Endodermal cell (in vitro differentiated cells): ENCODE results near the gene RILPL1. TPM values are rescaled to one million over a fixed set of nuclear protein-coding genes. Genes with fewer than 3 reads are reported as not detected.
"Not testable (repeated sequence)": the region's sequence is repeated elsewhere in the genome, so short reads cannot be mapped to it uniquely, and the experiment has no call there.

Experiments used
- DNase-seq: peaks from one replicate; pipeline ENCODE4 v3.0.0-alpha.2; 2017
- H3K27ac ChIP-seq: 2 replicates; pipeline ENCODE4 v1.5.1; 2013; ENCODE audit warnings: mild to moderate bottlenecking, low read depth, low read length, moderate library complexity
- H3K27me3 ChIP-seq: 2 replicates; pipeline ENCODE4 v1.6.1; 2013; ENCODE audit warnings: mild to moderate bottlenecking, low read length, moderate library complexity; ENCODE audit not compliant: insufficient read depth, control insufficient read depth, poor library complexity, severe bottlenecking
- H3K36me3 ChIP-seq: 2 replicates; pipeline ENCODE4 v1.7.0; 2013; ENCODE audit warnings: mild to moderate bottlenecking, low read length, moderate library complexity; ENCODE audit not compliant: control insufficient read depth, insufficient read depth
- H3K4me1 ChIP-seq: one replicate; pipeline ENCODE4 v1.7.0; 2013; ENCODE audit warnings: low read length; ENCODE audit not compliant: control insufficient read depth, insufficient read depth
- H3K4me3 ChIP-seq: 2 replicates; pipeline ENCODE4 v1.5.1; 2013; ENCODE audit warnings: mild to moderate bottlenecking, low read length, moderate library complexity
- H3K9ac ChIP-seq: 2 replicates; pipeline ENCODE4 v1.6.1; 2013; ENCODE audit warnings: mild to moderate bottlenecking, low read length, moderate library complexity; ENCODE audit not compliant: poor library complexity, severe bottlenecking; ENCODE audit errors: extremely low read depth
- H3K9me3 ChIP-seq: 2 replicates; pipeline ENCODE4 v1.6.1; 2013; ENCODE audit warnings: mild to moderate bottlenecking, low read length, moderate library complexity; ENCODE audit not compliant: control insufficient read depth
- H3K27ac Mint-ChIP-seq: 2 replicates; pipeline ENCODE4 v1.8.0; 2020; ENCODE audit warnings: mixed read lengths
- H3K27me3 Mint-ChIP-seq: 2 replicates; pipeline ENCODE4 v1.8.0; 2021; ENCODE audit warnings: mild to moderate bottlenecking, mixed read lengths; ENCODE audit not compliant: insufficient read depth
- H3K36me3 Mint-ChIP-seq: 2 replicates; pipeline ENCODE4 v1.8.0; 2020; ENCODE audit warnings: low read depth, mixed read lengths
- H3K4me1 Mint-ChIP-seq: 2 replicates; pipeline ENCODE4 v1.8.0; 2020; ENCODE audit warnings: mixed read lengths
- H3K4me3 Mint-ChIP-seq: 2 replicates; pipeline ENCODE4 v1.8.0; 2020; ENCODE audit warnings: mild to moderate bottlenecking, moderate library complexity, mixed read lengths
- H3K9me3 Mint-ChIP-seq: 2 replicates; pipeline ENCODE4 v1.8.0; 2020; ENCODE audit warnings: mild to moderate bottlenecking, mixed read lengths
- CTCF ChIP-seq: fragments of 200-600 bp; sonication (generic); conservative IDR thresholded peaks from 2 replicates; pipeline ENCODE4 v1.5.0; 2021; ENCODE audit warnings: antibody characterized with exemption, mild to moderate bottlenecking
- WGBS, 2 experiments: methylation state at CpG; one replicate each; pipeline versions ENCODE4 v1.1.5 to v1.1.7; 2013; ENCODE audit warnings: missing lambda C conversion rate in 2 of 2, mixed read lengths in 1 of 2; ENCODE audit not compliant: insufficient coverage in 1 of 2, insufficient read length in 1 of 2; 5-methylcytosine and 5-hydroxymethylcytosine counted together
- total RNA-seq, 2 donors: library from RNA; stranded (reverse); fragmentation: NEBNext Ultra II Directional in 1 of 2; extraction: Animal tissue kit (Norgen Biotek cat#: 25700) in 1 of 2; gene quantifications; 2 replicates in 1 of 2; 3 replicates in 1 of 2; pipeline ENCODE4 v1.2.1, GENCODE V29; 2021

RILPL1 gene
- total RNA-seq, 2 donors from 2014 or later: 19.0 to 25.2 TPM

- H3K9me3 ChIP-seq, H3K4me1 Mint-ChIP-seq, H3K4me1 ChIP-seq, H3K36me3 ChIP-seq, H3K27me3 ChIP-seq, H3K27me3 Mint-ChIP-seq, H3K4me3 Mint-ChIP-seq, H3K9me3 Mint-ChIP-seq, H3K27ac ChIP-seq, H3K9ac ChIP-seq, DNase-seq, H3K4me3 ChIP-seq, H3K27ac Mint-ChIP-seq: not testable (repeated sequence)
- 94 to 96% methylated on average over 6 to 8 of the region's 8 CpGs for WGBS, 2 experiments
- H3K36me3 Mint-ChIP-seq: peaks cover 20% of the 10 kb centered on the region
Measured at GRCh38 chr12:123429101-123429500, 104.4 kb downstream of the RILPL1 start.

GRCh38 chr12:123428591-123428990 is 104.9 kb downstream of the RILPL1 start:
- Histone ChIP-seq H3K36me3 (no peaks in the 10 kb centered on the region), H3K27me3 (no peaks in the 10 kb centered on the region), H3K27ac (no peak overlapping the region), H3K9me3 (peaks cover 4% of the 10 kb centered on the region), H3K4me3 (no peak overlapping the region), H3K4me1 (no peaks in the 10 kb centered on the region), H3K9ac (no peak overlapping the region)
- DNase-seq: no peak
- no peak for TF ChIP-seq CTCF
- Mint-ChIP-seq H3K36me3 (peaks cover 23% of the 10 kb centered on the region), H3K9me3 (peaks cover 7% of the 10 kb centered on the region), H3K4me3 (no peak overlapping the region), H3K27ac (no peak overlapping the region), H3K4me1 (no peaks in the 10 kb centered on the region), H3K27me3 (no peaks in the 10 kb centered on the region)
- 93 to 97% methylated on average over 5 to 6 of the region's 6 CpGs for WGBS, 2 experiments

- peaks cover 26% of the 10 kb centered on the region for H3K36me3 Mint-ChIP-seq
- H3K4me3 Mint-ChIP-seq: no peak overlapping the region
- Histone ChIP-seq H3K4me1 (no peaks in the 10 kb centered on the region), H3K27me3 (no peaks in the 10 kb centered on the region), H3K9ac (no peak overlapping the region), H3K9me3 (peaks cover 4% of the 10 kb centered on the region), H3K27ac (no peak overlapping the region), H3K4me3 (no peak overlapping the region), H3K36me3 (no peaks in the 10 kb centered on the region)
- WGBS, 2 experiments: 90 to 99% methylated on average over 8 of the region's 8 CpGs
- no peak for DNase-seq
- no peaks in the 10 kb centered on the region for H3K4me1 Mint-ChIP-seq
- no peak overlapping the region for H3K27ac Mint-ChIP-seq
- H3K9me3 Mint-ChIP-seq: peaks cover 7% of the 10 kb centered on the region
- H3K27me3 Mint-ChIP-seq: no peaks in the 10 kb centered on the region
- no peak for TF ChIP-seq CTCF
Measured at GRCh38 chr12:123427036-123427769, 106.3 kb downstream of the RILPL1 start.
